Measurements from ENCODE around the gene SCN1A. TPM values are rescaled to one million over a fixed set of nuclear protein-coding genes. Genes with fewer than 3 reads are reported as not detected.

SCN1A gene
- polyA plus RNA-seq, 1 of the 3 experiments (the other 2 are of a cell fraction) = not detected

DNA sequence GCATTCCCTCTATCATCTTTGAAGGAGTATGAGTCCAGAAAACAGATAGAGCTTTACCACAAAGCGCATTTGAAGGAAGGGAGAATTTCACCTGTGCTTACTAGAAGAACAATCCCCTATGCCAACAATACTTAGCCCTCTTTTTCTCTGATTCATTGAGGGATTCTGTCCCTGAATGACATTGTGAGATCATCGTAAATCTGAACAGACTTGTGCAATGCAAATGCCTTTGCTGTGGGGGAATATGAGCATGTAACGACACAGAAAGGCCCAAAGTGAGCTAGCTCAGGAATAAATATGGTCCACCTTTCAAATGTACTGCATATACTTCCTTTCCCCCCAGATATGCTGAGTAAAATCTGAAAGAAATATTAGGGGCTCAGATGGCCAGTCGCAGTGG lies 67.6 kb downstream of the SCN1A start (continued):
- TF ChIP-seq GATA2 (CRISPR knock-in tag; IDR thresholded peaks at IDR 0.05) (no peak), MEF2A (IDR thresholded peaks at IDR 0.05; ENCODE audit: borderline replicate concordance, low read depth) (no peak), FOSL2 (IDR thresholded peaks at IDR 0.05; ENCODE audit: borderline replicate concordance, low read depth) (no peak), ZBTB33 (IDR thresholded peaks at IDR 0.05; ENCODE audit: borderline replicate concordance, low read depth) (no peak), RCOR1 (IDR thresholded peaks at IDR 0.05; ENCODE audit: low read length) (no peak), SIN3A (IDR thresholded peaks at IDR 0.05; ENCODE audit: borderline replicate concordance, low read depth, low read length) (no peak), FOXM1 (IDR thresholded peaks at IDR 0.05; ENCODE audit: low read depth) (no peak)

DNA sequence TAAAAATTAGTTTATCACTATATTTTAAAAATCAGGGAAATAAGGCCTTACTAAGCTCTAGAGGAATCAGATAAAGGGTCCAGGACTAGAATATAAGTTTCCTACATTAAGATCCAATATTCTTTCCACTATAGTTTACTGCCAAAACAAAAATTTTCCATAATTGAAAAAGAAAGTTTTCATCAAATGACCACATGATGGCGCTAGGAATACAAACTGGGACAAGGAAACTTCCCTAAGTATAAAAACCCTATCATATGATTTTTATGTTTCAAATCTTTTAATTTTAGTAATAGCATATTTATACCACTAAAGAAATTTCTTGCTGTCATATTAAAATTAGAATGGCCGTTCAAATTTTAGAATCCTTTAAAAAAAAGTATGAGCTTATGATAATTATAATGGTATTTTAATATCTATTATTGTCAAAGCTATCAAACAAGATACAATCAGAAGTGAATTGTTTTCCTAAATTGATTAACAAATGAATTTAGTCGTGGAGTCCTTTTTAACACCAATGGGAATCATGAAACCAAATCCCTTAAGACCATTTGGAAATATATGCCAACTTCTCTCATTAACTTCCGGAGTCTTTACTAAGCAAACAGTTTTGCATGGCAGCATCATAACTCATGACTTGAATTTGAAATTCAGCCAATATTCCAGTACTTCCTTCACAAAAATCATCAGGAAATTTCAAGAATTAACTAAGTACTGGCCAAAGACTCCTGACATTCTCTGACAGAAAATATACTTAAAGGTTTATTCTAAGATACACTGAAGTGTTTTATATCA lies 70.3 kb downstream of the SCN1A start:
- 15% methylated on average over 4 of the region's 4 CpGs for WGBS (ENCODE audit: low lambda C conversion rate)
- Histone ChIP-seq H3K36me3 (replicated peaks in 1 of 2; ENCODE audit: control insufficient read depth in 1 of 2, insufficient read depth in 2 of 2, low read length in 1 of 2) (no peaks in the 10 kb centered on the region), H3K9ac (no peak overlapping the region), H3K4me1 (ENCODE audit: control insufficient read depth in 1 of 2, insufficient read depth in 2 of 2, low read depth in 1 of 2, low read length in 1 of 2) (peaks cover 0 to 6% of the 10 kb centered on the region in 2 experiments; a peak in 2 of 4 replicates), H2AFZ (ENCODE audit: low read depth) (0 out of 2 replicates have a peak overlapping the region, but pooled peaks have one; percentile 2), H3K4me2 (peak overlapping the region; percentile 35; the same call in 1 of the 2 replicates), H3K27ac (ENCODE audit: low read depth in 2 of 2, low read length in 1 of 2) (peak overlapping the region in 1 of 2 experiments; percentile 30; a peak in 2 of 4 replicates), H3F3A (replicated peaks; ENCODE audit: insufficient read depth) (peaks cover 4% of the 10 kb centered on the region), H3K4me3 (ENCODE audit: low read depth in 2 of 2, low read length in 1 of 2) (no peak overlapping the region; a peak in 1 of 4 replicates), H3K9me2 (no peaks in the 10 kb centered on the region; the same call in 1 of the 2 replicates), H4K20me1 (ENCODE audit: insufficient read depth) (no peaks in the 10 kb centered on the region), H3K9me3 (no peaks in the 10 kb centered on the region), H3K27me3 (ENCODE audit: insufficient read depth) (no peaks in the 10 kb centered on the region), H3K79me2 (ENCODE audit: insufficient read depth) (no peaks in the 10 kb centered on the region)
- no peak for DNase-seq
- CTCF ChIA-PET = interaction anchor here (0.6 to 4.3 kb wide), 39 partner anchors 8 to 353 kb away, joined by 3 to 48 read pairs (median 4); partner anchors contain the start of genes SCN1A and TTC21B
- POLR2A ChIA-PET = no interaction called here
- TF ChIP-seq JUND (IDR thresholded peaks at IDR 0.05) (no peak), GABPA (IDR thresholded peaks at IDR 0.05; ENCODE audit: low read depth) (no peak), SMC3 (IDR thresholded peaks at IDR 0.05; ENCODE audit: low read depth, low read length) (peak; percentile 43; the same call in 1 of the 2 replicates), RAD21 (IDR thresholded peaks at IDR 0.05; ENCODE audit: low read length) (peak; percentile 69), NRF1 (IDR thresholded peaks at IDR 0.05; ENCODE audit: low read depth, low read length) (no peak), TAF1 (IDR thresholded peaks at IDR 0.05; ENCODE audit: borderline replicate concordance, low read depth, low read length) (no peak), MEF2A (IDR thresholded peaks at IDR 0.05; ENCODE audit: borderline replicate concordance, low read depth) (no peak), YY1 (IDR thresholded peaks at IDR 0.05; ENCODE audit: low read depth) (no peak), PBX3 (IDR thresholded peaks at IDR 0.05) (peak; percentile 55; the same call in 1 of the 2 replicates), CHD2 (IDR thresholded peaks at IDR 0.05; ENCODE audit: low read length, partially characterized antibody) (no peak), TCF12 (IDR thresholded peaks at IDR 0.05) (no peak), SIN3A (IDR thresholded peaks at IDR 0.05; ENCODE audit: borderline replicate concordance, low read depth, low read length) (no peak), MAX (IDR thresholded peaks at IDR 0.05; ENCODE audit: low read depth) (no peak), ELF1 (IDR thresholded peaks at IDR 0.05) (no peak), ZBTB33 (IDR thresholded peaks at IDR 0.05; ENCODE audit: borderline replicate concordance, low read depth) (no peak), GATA2 (CRISPR knock-in tag; IDR thresholded peaks at IDR 0.05) (no peak), NFIC (IDR thresholded peaks at IDR 0.05; ENCODE audit: borderline replicate concordance) (peak; percentile 71), EP300 (IDR thresholded peaks at IDR 0.05; ENCODE audit: borderline replicate concordance in 1 of 2, low read depth in 1 of 2, low read length in 1 of 2) (no peak)
- TF ChIP-seq, protein P1, sequence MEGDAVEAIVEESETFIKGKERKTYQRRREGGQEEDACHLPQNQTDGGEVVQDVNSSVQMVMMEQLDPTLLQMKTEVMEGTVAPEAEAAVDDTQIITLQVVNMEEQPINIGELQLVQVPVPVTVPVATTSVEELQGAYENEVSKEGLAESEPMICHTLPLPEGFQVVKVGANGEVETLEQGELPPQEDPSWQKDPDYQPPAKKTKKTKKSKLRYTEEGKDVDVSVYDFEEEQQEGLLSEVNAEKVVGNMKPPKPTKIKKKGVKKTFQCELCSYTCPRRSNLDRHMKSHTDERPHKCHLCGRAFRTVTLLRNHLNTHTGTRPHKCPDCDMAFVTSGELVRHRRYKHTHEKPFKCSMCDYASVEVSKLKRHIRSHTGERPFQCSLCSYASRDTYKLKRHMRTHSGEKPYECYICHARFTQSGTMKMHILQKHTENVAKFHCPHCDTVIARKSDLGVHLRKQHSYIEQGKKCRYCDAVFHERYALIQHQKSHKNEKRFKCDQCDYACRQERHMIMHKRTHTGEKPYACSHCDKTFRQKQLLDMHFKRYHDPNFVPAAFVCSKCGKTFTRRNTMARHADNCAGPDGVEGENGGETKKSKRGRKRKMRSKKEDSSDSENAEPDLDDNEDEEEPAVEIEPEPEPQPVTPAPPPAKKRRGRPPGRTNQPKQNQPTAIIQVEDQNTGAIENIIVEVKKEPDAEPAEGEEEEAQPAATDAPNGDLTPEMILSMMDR (IDR thresholded peaks at IDR 0.05) = peak; percentile 81
- TF ChIP-seq, protein P2, sequence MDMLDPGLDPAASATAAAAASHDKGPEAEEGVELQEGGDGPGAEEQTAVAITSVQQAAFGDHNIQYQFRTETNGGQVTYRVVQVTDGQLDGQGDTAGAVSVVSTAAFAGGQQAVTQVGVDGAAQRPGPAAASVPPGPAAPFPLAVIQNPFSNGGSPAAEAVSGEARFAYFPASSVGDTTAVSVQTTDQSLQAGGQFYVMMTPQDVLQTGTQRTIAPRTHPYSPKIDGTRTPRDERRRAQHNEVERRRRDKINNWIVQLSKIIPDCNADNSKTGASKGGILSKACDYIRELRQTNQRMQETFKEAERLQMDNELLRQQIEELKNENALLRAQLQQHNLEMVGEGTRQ (IDR thresholded peaks at IDR 0.05; ENCODE audit: borderline replicate concordance, low read depth, low read length) = no peak

All from SK-N-SH (cell line).